HEK293T (cell line): ENCODE results near the gene SHFL.

Experiments
- CTCF ChIA-PET: fragments of 350-600 bp; formaldehyde crosslinking; extraction: SDS; loops from one replicate; lab custom pipeline; 2021; ENCODE audit warnings: antibody characterized with exemption, inconsistent platforms; lab: Yijun Ruan, JAX
- POLR2A ChIA-PET: fragments of 350-600 bp; formaldehyde crosslinking; extraction: SDS; loops from one replicate; lab custom pipeline; 2020; ENCODE audit warnings: antibody characterized with exemption, inconsistent platforms; lab: Yijun Ruan, JAX
- DNase-seq: peaks from one replicate; pipeline ENCODE4 v3.0.0; 2012; ENCODE audit warnings: mixed read lengths; ENCODE audit errors: extremely low spot score
- ARNT ChIP-seq: fragments of 450-650 bp; IDR thresholded peaks from 2 replicates; pipeline ENCODE4 v1.6.1; 2017; ENCODE audit warnings: mild to moderate bottlenecking
- BHLHE40 ChIP-seq: fragments of 450-650 bp; IDR thresholded peaks from 2 replicates; pipeline ENCODE4 v1.6.1; 2016; ENCODE audit warnings: mild to moderate bottlenecking, moderate library complexity, borderline replicate concordance
- CTBP1 ChIP-seq: fragments of 450-650 bp; IDR thresholded peaks from 2 replicates; pipeline ENCODE4 v1.6.1; 2016; ENCODE audit warnings: borderline replicate concordance
- ELF4 ChIP-seq: fragments of 450-650 bp; IDR thresholded peaks from 2 replicates; pipeline ENCODE4 v1.6.1; 2017; ENCODE audit warnings: antibody characterized with exemption
- FOXA1 ChIP-seq: fragments of 450-650 bp; IDR thresholded peaks from 2 replicates; pipeline ENCODE4 v1.6.1; 2016; ENCODE audit warnings: mild to moderate bottlenecking
- FOXK2 ChIP-seq: fragments of 450-650 bp; IDR thresholded peaks from 2 replicates; pipeline ENCODE4 v1.6.1; 2016; ENCODE audit warnings: mild to moderate bottlenecking
- FOXM1 ChIP-seq: fragments of 450-650 bp; IDR thresholded peaks from 2 replicates; pipeline ENCODE4 v1.6.1; 2017; ENCODE audit warnings: mild to moderate bottlenecking, borderline replicate concordance
- HDGF ChIP-seq: fragments of 450-650 bp; IDR thresholded peaks from 2 replicates; pipeline ENCODE4 v1.6.1; 2017; ENCODE audit warnings: antibody characterized with exemption, borderline replicate concordance
- L3MBTL2 ChIP-seq: fragments of 450-650 bp; conservative IDR thresholded peaks from 2 replicates; pipeline ENCODE4 v1.6.1; 2016; ENCODE audit warnings: mild to moderate bottlenecking
- LEF1 ChIP-seq: fragments of 450-650 bp; IDR thresholded peaks from 2 replicates; pipeline ENCODE4 v1.6.1; 2017; ENCODE audit warnings: mild to moderate bottlenecking, borderline replicate concordance
- NFRKB ChIP-seq: fragments of 450-650 bp; IDR thresholded peaks from 2 replicates; pipeline ENCODE4 v1.6.1; 2016; ENCODE audit warnings: mild to moderate bottlenecking, moderate library complexity
- SP1 ChIP-seq: fragments of 450-650 bp; IDR thresholded peaks from 2 replicates; pipeline ENCODE4 v1.6.1; 2017
- SUZ12 ChIP-seq: fragments of 450-650 bp; IDR thresholded peaks from 2 replicates; pipeline ENCODE4 v1.6.1; 2016; ENCODE audit warnings: mild to moderate bottlenecking
- TARDBP ChIP-seq: fragments of 450-650 bp; IDR thresholded peaks from 2 replicates; pipeline ENCODE4 v1.6.1; 2016
- ZNF384 ChIP-seq: fragments of 450-650 bp; IDR thresholded peaks from 2 replicates; pipeline ENCODE4 v1.6.1; 2016
- TF ChIP-seq, protein P1 (sequence below): fragments of 450-650 bp; IDR thresholded peaks from 2 replicates; pipeline ENCODE4 v1.6.1; 2016

The SHFL gene

DNA sequence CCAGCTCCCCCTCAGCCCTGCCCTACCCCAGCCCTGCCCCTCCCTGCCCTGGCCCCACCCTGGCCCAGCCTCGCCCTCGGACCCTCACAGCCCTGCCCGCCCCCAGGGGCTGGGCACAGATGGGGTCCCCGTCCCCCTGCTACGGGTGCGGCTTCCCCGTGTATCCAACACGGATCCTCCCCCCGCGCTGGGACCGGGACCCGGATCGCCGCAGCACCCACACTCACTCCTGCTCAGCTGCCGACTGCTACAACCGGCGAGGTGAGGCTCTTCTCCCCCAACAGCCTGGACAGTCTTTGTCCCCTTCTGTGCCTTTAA lies 5.2 kb downstream of the SHFL start:
- CTCF ChIA-PET: no interaction called here
- no peak for DNase-seq

DNA sequence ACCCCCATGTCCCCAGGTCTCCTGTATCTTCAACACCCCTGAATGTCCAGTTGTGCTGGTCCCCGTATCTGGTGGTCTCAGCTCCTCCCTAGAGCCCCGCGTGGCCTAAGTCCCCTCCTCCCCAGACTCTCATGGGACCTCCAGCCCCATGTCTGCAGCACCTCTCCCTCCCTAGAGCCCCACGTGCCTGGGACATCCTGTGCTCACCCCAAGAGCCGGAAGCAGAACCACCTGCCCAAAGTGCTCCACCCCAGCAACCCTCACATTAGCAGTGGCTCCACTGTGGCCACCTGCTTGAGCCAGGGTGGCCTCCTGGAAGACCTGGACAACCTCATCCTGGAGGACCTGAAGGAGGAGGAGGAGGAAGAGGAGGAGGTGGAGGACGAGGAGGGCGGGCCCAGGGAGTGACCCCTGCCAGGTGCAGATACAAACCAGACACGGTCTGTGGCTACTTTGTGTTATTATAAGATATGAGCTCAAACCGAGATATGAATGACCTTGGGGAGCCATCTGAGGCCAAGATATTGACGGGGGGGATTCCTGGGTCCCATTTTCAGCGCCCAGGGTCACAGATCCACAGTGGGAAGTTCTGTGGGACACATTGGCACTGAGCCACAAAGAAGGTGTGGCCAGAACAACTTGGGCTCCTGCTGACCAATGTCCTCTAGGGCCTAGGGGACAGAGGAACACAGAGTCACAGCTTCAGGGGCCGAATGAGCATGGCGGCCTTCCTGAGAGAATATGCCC lies 6.0 kb downstream of the SHFL start:
- CTCF ChIA-PET: no interaction called here
- no peak for TF ChIP-seq SP1
- TF ChIP-seq FOXK2: no peak
- TF ChIP-seq ARNT: no peak
- TF ChIP-seq L3MBTL2: no peak
- TF ChIP-seq TARDBP: no peak
- no peak for TF ChIP-seq LEF1
- no peak for TF ChIP-seq HDGF
- TF ChIP-seq FOXM1: no peak
- TF ChIP-seq, protein P1, sequence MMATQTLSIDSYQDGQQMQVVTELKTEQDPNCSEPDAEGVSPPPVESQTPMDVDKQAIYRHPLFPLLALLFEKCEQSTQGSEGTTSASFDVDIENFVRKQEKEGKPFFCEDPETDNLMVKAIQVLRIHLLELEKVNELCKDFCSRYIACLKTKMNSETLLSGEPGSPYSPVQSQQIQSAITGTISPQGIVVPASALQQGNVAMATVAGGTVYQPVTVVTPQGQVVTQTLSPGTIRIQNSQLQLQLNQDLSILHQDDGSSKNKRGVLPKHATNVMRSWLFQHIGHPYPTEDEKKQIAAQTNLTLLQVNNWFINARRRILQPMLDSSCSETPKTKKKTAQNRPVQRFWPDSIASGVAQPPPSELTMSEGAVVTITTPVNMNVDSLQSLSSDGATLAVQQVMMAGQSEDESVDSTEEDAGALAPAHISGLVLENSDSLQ: no peak
- TF ChIP-seq ELF4: no peak
- POLR2A ChIA-PET: no interaction called here
- DNase-seq: no peak

More for the DNA sequence above, 5.2 kb downstream of the SHFL start:
- POLR2A ChIA-PET: no interaction called here
- no peak for TF ChIP-seq FOXM1
- TF ChIP-seq L3MBTL2: no peak
- no peak for TF ChIP-seq CTBP1
- TF ChIP-seq, protein P1: no peak

DNA sequence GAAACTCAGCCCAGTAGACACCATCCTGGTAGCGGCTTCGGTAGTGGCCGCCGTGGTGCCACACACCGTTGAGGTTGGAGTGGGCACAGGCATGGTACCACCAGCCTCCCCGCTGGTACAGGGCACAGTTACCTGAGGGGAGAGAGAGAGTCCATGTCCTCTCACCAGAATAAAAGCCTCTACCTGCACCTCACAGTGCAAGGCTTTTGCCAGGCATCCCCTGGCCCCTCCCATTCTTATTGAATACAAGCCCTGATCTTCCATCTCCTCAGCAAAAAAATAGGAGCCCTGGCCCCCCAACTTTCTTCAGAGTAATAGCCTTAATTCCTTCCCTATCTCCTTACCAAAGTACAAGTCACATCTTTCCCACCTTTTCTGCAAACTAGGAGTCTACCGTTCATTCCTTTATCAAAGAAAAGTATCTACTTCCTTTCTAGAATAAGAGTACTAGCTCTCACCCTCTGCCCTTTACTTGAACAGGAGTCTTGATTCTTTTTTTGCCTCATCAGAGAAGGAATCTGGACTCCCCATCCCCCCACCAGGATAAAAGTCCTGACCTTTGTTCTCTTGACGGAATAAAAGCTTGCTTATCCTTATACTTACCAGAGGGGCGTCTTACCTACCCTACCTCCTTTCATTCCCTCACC lies 6.7 kb downstream of the SHFL start:
- no peak for DNase-seq
- ChIA-PET POLR2A (no interaction called here), CTCF (no interaction called here)
- no peak for TF ChIP-seq CTBP1
- TF ChIP-seq SUZ12: no peak
- no peak for TF ChIP-seq ARNT
- TF ChIP-seq LEF1: no peak
- TF ChIP-seq NFRKB: no peak
- no peak for TF ChIP-seq TARDBP
- no peak for TF ChIP-seq FOXM1
- TF ChIP-seq HDGF: no peak
- TF ChIP-seq L3MBTL2: no peak
- TF ChIP-seq BHLHE40: no peak
- no peak for TF ChIP-seq ELF4
- TF ChIP-seq FOXK2: no peak
- TF ChIP-seq, protein P1: no peak

DNA sequence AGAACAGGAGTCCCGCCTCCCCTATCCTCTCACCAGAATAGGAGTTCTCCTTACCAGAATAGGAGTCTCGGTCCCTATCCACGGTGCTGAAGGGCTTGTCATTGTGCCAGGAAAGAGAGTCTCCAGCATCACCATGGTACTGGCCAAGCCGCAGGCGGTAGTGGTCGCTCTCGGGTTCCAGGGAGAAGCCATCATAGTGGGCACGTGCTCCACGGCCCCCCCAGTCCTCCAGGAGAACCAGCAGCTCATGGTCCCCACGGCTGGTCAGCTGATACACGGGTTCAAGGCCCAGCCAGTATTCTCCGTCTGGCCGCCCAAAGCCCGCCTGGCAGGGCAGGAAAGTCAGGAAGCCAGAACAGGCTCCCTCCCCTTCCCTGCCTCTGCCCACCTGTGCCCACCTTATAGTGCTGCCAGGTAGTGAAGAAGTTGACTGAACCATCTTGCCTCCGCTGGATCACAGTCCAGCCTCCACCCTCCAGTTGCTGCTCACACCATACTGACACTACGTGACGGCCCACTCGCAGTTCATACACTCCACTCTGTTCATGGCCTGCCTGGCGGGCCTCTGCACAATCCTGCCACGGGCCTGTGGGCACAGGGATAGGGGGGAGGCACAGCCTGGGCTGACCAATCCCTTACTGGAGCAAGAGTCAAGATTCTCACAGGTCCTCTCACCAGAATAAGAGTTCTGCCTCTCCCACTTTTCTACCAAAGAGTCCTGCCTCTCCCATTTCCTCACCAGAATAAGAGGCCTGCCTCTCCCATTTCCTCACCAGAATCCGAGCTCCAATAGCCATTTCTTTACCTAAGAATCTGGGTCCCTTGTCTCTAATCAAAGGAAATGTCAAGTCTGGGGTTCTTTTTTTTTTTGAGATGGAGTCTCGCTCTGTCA lies 7.4 kb downstream of the SHFL start:
- ChIA-PET CTCF (no interaction called here), POLR2A (no interaction called here)

DNA sequence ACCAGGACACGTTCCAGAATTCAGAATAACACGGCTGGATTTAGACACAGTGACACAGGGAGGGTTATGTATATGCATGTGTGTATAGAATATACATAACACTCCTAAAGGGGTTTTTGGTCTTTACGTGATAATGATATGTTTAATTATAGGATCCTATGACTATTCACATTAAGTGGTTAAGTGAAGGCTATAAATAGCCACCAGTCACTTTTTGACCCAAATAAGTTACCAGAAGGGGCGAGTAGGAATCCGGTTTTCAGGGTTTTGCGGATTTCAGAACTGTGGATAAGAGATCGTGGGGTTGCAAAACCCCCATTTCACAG lies 9.5 kb downstream of the SHFL start:
- POLR2A ChIA-PET: interaction anchor here (0.6 to 4.4 kb wide), 12 partner anchors 11 to 163 kb away, joined by 3 to 62 read pairs (median 4); partner anchors contain the start of genes EIF3G and PPAN
- CTCF ChIA-PET: interaction anchor here (0.6 to 1.4 kb wide), 4 partner anchors 18 to 165 kb away, joined by 3 to 6 read pairs (median 3); no protein-coding TSS in a partner anchor
- no peak for DNase-seq
- TF ChIP-seq TARDBP: no peak
- no peak for TF ChIP-seq FOXK2
- no peak for TF ChIP-seq NFRKB
- TF ChIP-seq LEF1: no peak
- no peak for TF ChIP-seq SUZ12
- TF ChIP-seq, protein P1: no peak
- TF ChIP-seq BHLHE40: no peak
- TF ChIP-seq ZNF384: no peak
- no peak for TF ChIP-seq ELF4
- TF ChIP-seq FOXA1: no peak
- TF ChIP-seq HDGF: no peak
- no peak for TF ChIP-seq L3MBTL2
- no peak for TF ChIP-seq ARNT
- no peak for TF ChIP-seq CTBP1
- no peak for TF ChIP-seq FOXM1

More for the DNA sequence above, 7.4 kb downstream of the SHFL start:
- no peak for DNase-seq
- no peak for TF ChIP-seq FOXK2
- no peak for TF ChIP-seq ARNT
- no peak for TF ChIP-seq FOXA1
- TF ChIP-seq LEF1: no peak
- TF ChIP-seq ELF4: no peak
- TF ChIP-seq SP1: no peak
- no peak for TF ChIP-seq SUZ12
- no peak for TF ChIP-seq CTBP1
- TF ChIP-seq, protein P1: no peak
- TF ChIP-seq TARDBP: no peak
- no peak for TF ChIP-seq NFRKB
- TF ChIP-seq HDGF: no peak
- no peak for TF ChIP-seq L3MBTL2
- TF ChIP-seq BHLHE40: no peak
- TF ChIP-seq ZNF384: no peak
- no peak for TF ChIP-seq FOXM1
